Measurements from ENCODE around the gene CCM2L. TPM values are rescaled to one million over a fixed set of nuclear protein-coding genes. Genes with fewer than 3 reads are reported as not detected.

The CCM2L gene
- total and polyA plus RNA-seq, 2 experiments from 2014 or later, result 4.9 to 13.3 TPM

GRCh38 chr20:32028647-32029372 is 18.6 kb downstream of the CCM2L start:
- Histone ChIP-seq H3K36me3 (ENCODE audit: insufficient read depth) (no peaks in the 10 kb centered on the region), H3K4me3 (no peak overlapping the region), H3K9me2 (ENCODE audit: insufficient read depth) (no peaks in the 10 kb centered on the region), H3K27me3 (ENCODE audit: insufficient read depth) (peaks cover 13% of the 10 kb centered on the region), H3K27ac (ENCODE audit: low read depth) (no peak overlapping the region), H3F3A (replicated peaks; ENCODE audit: low read depth) (peaks cover 13% of the 10 kb centered on the region), H2AFZ (no peak overlapping the region), H3K79me2 (replicated peaks; ENCODE audit: insufficient read depth) (no peaks in the 10 kb centered on the region), H4K20me1 (replicated peaks; ENCODE audit: insufficient read depth) (peaks cover 10% of the 10 kb centered on the region; the same call in 1 of the 2 replicates), H3K4me2 (no peak overlapping the region), H3K4me1 (ENCODE audit: insufficient read depth) (peaks cover 6% of the 10 kb centered on the region)
- peaks cover 9% of the 10 kb centered on the region; the same call in 2 of the 3 replicates for H3K4me1 Mint-ChIP-seq
- ATAC-seq (peak; percentile 7; the same call in 2 of the 3 replicates), DNase-seq (ENCODE audit: low spot score) (peak; percentile 62)
- no peak overlapping the region for H3K4me3 Mint-ChIP-seq
- no peak for TF ChIP-seq EZH2 (IDR thresholded peaks at IDR 0.05; ENCODE audit: low read depth, unreplicated experiment)
- TF ChIP-seq REST (IDR thresholded peaks at IDR 0.05; ENCODE audit: unreplicated experiment), result no peak
- TF ChIP-seq EZH2phosphoT487 (IDR thresholded peaks at IDR 0.05; ENCODE audit: unreplicated experiment), result no peak
- TF ChIP-seq ZNF114 (CRISPR knock-in tag; IDR thresholded peaks at IDR 0.05), result no peak
- no peak for TF ChIP-seq ETS1 (IDR thresholded peaks at IDR 0.05)
- no peak for TF ChIP-seq NANOG (IDR thresholded peaks at IDR 0.05; ENCODE audit: borderline replicate concordance)
- no peak for TF ChIP-seq CREB1 (CRISPR knock-in tag; IDR thresholded peaks at IDR 0.05; ENCODE audit: low read depth)
- no peak for TF ChIP-seq CTCF (conservative IDR thresholded peaks at IDR 0.05; ENCODE audit: low read depth in 2 of 2)
- no peak for TF ChIP-seq JUNB (IDR thresholded peaks at IDR 0.05; ENCODE audit: unreplicated experiment)
- TF ChIP-seq ZNF331 (CRISPR knock-in tag; IDR thresholded peaks at IDR 0.05; ENCODE audit: low read depth), result no peak
- TF ChIP-seq STAT1 (IDR thresholded peaks at IDR 0.05; ENCODE audit: unreplicated experiment), result no peak
- TF ChIP-seq POLR2AphosphoS5 (IDR thresholded peaks at IDR 0.05; ENCODE audit: low read depth), result no peak
- TF ChIP-seq ZNF462 (CRISPR knock-in tag; IDR thresholded peaks at IDR 0.05), result no peak
- peaks cover 13% of the 10 kb centered on the region for H3K9me3 Mint-ChIP-seq
- no peak overlapping the region for H3K27ac Mint-ChIP-seq
- H3K27me3 Mint-ChIP-seq (ENCODE audit: insufficient read depth, low read depth, poor library complexity), result peaks cover 5% of the 10 kb centered on the region
- H3K36me3 Mint-ChIP-seq (ENCODE audit: low read depth), result peaks cover 15% of the 10 kb centered on the region
